BJ (cell line): ENCODE data around the gene THOP1. TPM values are rescaled to one million over a fixed set of nuclear protein-coding genes. Genes with fewer than 3 reads are reported as not detected.

Experiments
- CTCF ChIA-PET: fragments of 350-600 bp; formaldehyde crosslinking; extraction: SDS; loops from one replicate; lab custom pipeline; 2021; ENCODE audit warnings: antibody characterized with exemption, inconsistent platforms; lab: Yijun Ruan, JAX
- POLR2A ChIA-PET: fragments of 300-600 bp; sonication (Branson Sonifier 250); formaldehyde crosslinking; extraction: SDS; loops from one replicate; lab custom pipeline; 2021; ENCODE audit warnings: antibody characterized with exemption; lab: Charles Lee
- DNase-seq: peaks from one replicate; pipeline ENCODE4 v3.0.0-alpha.2; 2011; ENCODE audit warnings: low read depth
- H3K27me3 ChIP-seq: 2 replicates; pipeline ENCODE4 v1.6.0; 2011; ENCODE audit warnings: low read length; ENCODE audit not compliant: control insufficient read depth, insufficient read depth
- H3K36me3 ChIP-seq: 2 replicates; pipeline ENCODE4 v1.5.1; 2011; ENCODE audit warnings: low read length; ENCODE audit not compliant: control insufficient read depth, insufficient read depth
- H3K4me3 ChIP-seq: 2 replicates; pipeline ENCODE4 v1.5.1; 2011; ENCODE audit warnings: low read depth, mild to moderate bottlenecking, control low read depth, low read length
- polyA plus RNA-seq: library from polyadenylated mRNA; depleted of rRNA; stranded (reverse); fragments of >200 nt; gene quantifications from 2 replicates; pipeline ENCODE4 v1.2.3, GENCODE V29; 2011
- TF ChIP-seq, protein P1 (sequence below): IDR thresholded peaks from 2 replicates; pipeline ENCODE4 v1.5.1; 2011; ENCODE audit warnings: low read depth, mild to moderate bottlenecking, control low read depth, inconsistent platforms, low read length, moderate library complexity; ENCODE audit not compliant: insufficient read depth

The THOP1 gene
- polyA plus RNA-seq, 1 experiment = 71.7 TPM

DNA sequence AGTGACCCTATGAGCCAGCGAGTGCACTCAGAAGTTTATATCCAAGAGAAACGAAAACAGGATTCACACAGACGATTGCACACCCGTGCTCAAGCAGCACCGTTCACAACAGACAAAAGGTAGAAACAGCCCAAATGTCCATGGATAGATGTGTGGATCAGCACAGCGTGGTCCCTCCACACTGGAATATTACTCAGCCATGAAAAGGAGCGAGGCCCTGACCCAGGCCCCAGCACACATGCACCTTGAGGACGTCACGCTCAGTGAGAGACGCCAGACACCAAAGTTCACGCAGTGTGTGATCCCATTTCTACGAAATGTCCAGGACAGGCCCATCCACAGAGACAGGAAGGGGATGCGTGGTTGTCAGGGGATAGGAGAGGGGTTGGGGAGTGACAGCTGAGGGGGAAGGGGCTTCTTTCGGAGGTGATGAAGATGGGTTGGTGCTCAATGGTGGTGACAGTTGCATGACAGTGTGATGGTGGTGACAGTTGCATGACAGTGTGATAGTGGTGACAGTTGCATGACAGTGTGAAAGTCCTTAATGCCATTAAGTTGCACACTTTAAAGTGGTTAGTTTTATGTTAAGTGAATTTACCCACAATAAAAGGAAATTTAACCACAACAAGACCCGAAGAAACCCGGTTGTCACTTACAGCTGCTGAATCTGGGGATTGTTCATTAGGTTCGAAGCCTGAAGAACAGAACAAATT is 26.5 kb upstream of the THOP1 start:
- H3K27me3 ChIP-seq = no peaks in the 10 kb centered on the region
- no peak overlapping the region for H3K4me3 ChIP-seq
- no peak for DNase-seq
- TF ChIP-seq, protein P1, sequence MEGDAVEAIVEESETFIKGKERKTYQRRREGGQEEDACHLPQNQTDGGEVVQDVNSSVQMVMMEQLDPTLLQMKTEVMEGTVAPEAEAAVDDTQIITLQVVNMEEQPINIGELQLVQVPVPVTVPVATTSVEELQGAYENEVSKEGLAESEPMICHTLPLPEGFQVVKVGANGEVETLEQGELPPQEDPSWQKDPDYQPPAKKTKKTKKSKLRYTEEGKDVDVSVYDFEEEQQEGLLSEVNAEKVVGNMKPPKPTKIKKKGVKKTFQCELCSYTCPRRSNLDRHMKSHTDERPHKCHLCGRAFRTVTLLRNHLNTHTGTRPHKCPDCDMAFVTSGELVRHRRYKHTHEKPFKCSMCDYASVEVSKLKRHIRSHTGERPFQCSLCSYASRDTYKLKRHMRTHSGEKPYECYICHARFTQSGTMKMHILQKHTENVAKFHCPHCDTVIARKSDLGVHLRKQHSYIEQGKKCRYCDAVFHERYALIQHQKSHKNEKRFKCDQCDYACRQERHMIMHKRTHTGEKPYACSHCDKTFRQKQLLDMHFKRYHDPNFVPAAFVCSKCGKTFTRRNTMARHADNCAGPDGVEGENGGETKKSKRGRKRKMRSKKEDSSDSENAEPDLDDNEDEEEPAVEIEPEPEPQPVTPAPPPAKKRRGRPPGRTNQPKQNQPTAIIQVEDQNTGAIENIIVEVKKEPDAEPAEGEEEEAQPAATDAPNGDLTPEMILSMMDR = no peak
- POLR2A ChIA-PET = no interaction called here
- peaks cover 37% of the 10 kb centered on the region for H3K36me3 ChIP-seq
- CTCF ChIA-PET = interaction anchor here (1.6 to 2.1 kb wide), 2 partner anchors 9 to 110 kb away, joined by 4 to 9 read pairs; no protein-coding TSS in a partner anchor

DNA sequence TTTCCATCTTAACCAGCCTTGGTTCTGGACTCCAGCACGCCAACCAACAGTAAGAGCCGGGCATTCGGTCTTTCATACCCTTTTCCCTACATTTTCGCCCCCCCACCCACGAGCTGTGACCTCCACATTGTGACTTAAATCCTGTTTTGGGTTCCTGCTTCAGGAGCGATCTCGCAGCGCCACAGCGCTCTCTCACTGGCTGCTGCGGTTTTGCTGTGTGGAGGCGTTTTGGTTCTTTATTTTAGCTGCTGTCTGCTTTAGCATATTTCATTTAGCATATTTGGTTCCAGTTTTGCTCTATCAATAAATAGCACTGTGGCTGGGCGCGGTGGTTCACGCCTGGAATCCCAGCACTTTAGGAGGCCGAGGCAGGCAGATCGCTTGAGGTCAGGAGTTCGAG is 25.9 kb upstream of the THOP1 start:
- POLR2A ChIA-PET = no interaction called here
- Histone ChIP-seq H3K4me3 (no peak overlapping the region), H3K36me3 (peaks cover 39% of the 10 kb centered on the region), H3K27me3 (no peaks in the 10 kb centered on the region)
- CTCF ChIA-PET = interaction anchor here (1.6 to 2.1 kb wide), 2 partner anchors 10 to 111 kb away, joined by 4 to 9 read pairs; no protein-coding TSS in a partner anchor
- TF ChIP-seq, protein P1 = no peak
- DNase-seq = no peak

DNA sequence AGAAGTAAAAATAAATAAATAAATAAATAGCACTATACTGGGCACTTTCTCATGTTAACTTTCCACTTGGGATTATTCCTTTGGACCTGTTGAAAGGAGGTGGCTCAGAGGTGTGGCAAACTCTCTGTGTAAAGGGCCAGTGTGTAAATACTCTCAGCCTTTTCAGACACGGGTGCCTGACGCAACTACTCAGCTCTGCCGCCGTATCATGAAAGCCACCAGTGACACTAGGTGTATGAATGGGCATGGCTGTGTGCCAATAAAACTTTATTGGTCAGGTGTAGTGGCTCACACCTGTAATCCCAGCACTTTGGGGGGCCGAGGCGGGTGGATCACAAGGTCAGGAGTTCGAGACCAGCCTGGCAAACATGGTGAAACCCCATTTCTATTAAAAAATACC is 25.3 kb upstream of the THOP1 start:
- ChIA-PET POLR2A (no interaction called here), CTCF (interaction anchor here (1.2 to 2.1 kb wide), 2 partner anchors 11 to 111 kb away, joined by 3 to 9 read pairs; no protein-coding TSS in a partner anchor)
- H3K27me3 ChIP-seq = no peaks in the 10 kb centered on the region
- TF ChIP-seq, protein P1 = no peak
- H3K36me3 ChIP-seq = peaks cover 39% of the 10 kb centered on the region
- no peak overlapping the region for H3K4me3 ChIP-seq
- DNase-seq = no peak

DNA sequence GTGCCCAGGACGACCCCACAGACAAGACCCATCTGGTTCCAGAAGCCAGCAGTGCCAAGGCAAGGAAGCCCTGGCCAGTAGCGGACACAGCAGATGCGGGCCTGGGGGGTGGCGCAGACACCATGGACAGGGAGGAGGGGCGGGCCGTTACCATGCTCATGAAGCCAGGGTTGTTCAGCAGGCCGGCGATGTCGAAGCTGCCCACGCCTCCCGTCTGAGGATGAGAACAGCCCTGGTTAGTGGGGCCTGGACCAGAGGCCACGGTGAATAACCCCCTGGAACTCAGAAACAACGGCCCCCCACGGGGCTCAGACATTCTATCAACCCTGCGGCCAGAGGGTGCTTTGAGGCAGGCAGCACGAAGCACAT is 24.0 kb upstream of the THOP1 start:
- Histone ChIP-seq H3K27me3 (no peaks in the 10 kb centered on the region), H3K36me3 (peaks cover 35% of the 10 kb centered on the region), H3K4me3 (no peak overlapping the region)
- TF ChIP-seq, protein P1 = no peak
- CTCF ChIA-PET = no interaction called here
- DNase-seq = no peak
- POLR2A ChIA-PET = no interaction called here

DNA sequence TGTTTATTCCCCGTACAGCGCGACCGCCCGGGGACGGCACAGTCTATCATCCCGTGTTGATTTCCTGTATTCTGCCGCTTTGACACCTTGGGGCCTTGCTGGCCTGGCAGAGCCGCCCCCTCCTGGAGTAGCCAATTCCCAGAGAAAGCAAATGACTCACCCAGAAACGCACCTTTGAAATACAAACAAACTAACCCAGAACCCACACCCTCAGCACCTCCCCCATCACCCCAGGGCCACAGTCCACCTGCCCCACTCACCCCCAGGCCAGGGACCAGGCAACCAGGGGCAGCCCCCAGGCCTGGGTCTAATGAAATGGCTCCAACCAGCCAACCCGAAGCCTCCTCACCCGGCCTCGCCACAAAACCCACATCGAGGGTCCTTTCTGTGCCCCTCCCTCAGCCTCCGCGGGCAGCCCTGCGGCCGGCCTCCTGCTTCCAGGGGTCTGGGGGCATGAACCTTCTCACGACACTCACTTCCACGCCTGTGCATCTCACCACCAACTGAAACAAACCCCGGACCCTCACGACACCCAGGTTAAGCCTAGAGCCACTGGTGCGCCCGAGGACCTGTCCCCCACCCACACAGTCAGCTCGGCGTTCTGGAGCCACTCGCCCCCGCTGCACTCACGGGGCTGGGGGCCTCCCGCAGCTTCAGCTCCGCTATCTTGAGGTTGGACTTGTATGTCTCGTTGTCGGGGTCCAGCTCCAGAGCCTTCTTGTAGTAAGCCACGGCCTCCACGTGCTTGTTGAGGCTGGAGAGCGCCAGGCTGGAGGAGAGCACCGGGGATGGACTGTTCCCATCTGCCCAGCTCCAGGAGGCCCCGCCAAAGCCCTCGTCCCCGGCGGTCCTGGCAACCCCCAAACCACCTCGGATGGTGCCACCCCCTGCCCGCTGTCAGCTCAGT is 23.2 kb upstream of the THOP1 start:
- H3K36me3 ChIP-seq = peaks cover 36% of the 10 kb centered on the region
- ChIA-PET CTCF (interaction anchor here (0.6 to 1.3 kb wide), 4 partner anchors 13 to 114 kb away, joined by 4 read pairs; no protein-coding TSS in a partner anchor), POLR2A (interaction anchor here (0.6 kb wide), 1 partner anchor 142 kb away, joined by 3 read pairs; no protein-coding TSS in a partner anchor)
- no peaks in the 10 kb centered on the region for H3K27me3 ChIP-seq
- TF ChIP-seq, protein P1 = no peak
- no peak for DNase-seq
- no peak overlapping the region for H3K4me3 ChIP-seq
